Fibroblast of pulmonary artery (primary cell): ENCODE data around the gene GLYR1.

Experiments
- DNase-seq: peaks from one replicate; pipeline ENCODE4 v3.0.0-alpha.2; 2010; ENCODE audit warnings: low read depth
- H3K4me3 ChIP-seq: replicated peaks from 2 replicates; pipeline ENCODE4 v1.5.1; 2011; ENCODE audit warnings: low read depth, mild to moderate bottlenecking, control low read depth, low read length, moderate library complexity
- CTCF ChIP-seq: IDR thresholded peaks from 2 replicates; pipeline ENCODE4 v1.5.1; 2011; ENCODE audit warnings: mild to moderate bottlenecking, control low read depth, low read length, inconsistent platforms; ENCODE audit errors: missing control alignments

The GLYR1 gene

GRCh38 chr16:4850211-4850610, 3.1 kb upstream of the GLYR1 start:
- no peak for TF ChIP-seq CTCF
- H3K4me3 ChIP-seq = peak overlapping the region; percentile 84
- DNase-seq = no peak

- no peak for TF ChIP-seq CTCF
- H3K4me3 ChIP-seq = peak overlapping the region; percentile 84
- DNase-seq = peak; percentile 70
These were observed 893 bp upstream of the GLYR1 start for GRCh38 chr16:4847774-4848587.

- TF ChIP-seq CTCF = no peak
- peak overlapping the region; percentile 84 for H3K4me3 ChIP-seq
- DNase-seq = peak; percentile 56
These were observed 586 bp downstream of the GLYR1 start for GRCh38 chr16:4846503-4846900.

GRCh38 chr16:4840984-4841383, 6.1 kb downstream of the GLYR1 start:
- H3K4me3 ChIP-seq = no peak overlapping the region
- no peak for DNase-seq
- no peak for TF ChIP-seq CTCF

GRCh38 chr16:4839942-4840341, 7.1 kb downstream of the GLYR1 start:
- no peak for DNase-seq
- TF ChIP-seq CTCF = no peak
- H3K4me3 ChIP-seq = no peak overlapping the region

- H3K4me3 ChIP-seq = no peak overlapping the region
- no peak for DNase-seq
- TF ChIP-seq CTCF = no peak
These were observed 9.2 kb downstream of the GLYR1 start for GRCh38 chr16:4837733-4838501.
